Esophagus muscularis mucosa (tissue), 4 donors: ENCODE results near the gene ALDH8A1.

ENCODE experiments used
- EP300 ChIP-seq: sonication (generic); formaldehyde crosslinking; IDR thresholded peaks from one replicate; pipeline ENCODE4 v1.6.1; 2017; ENCODE audit warnings: antibody characterized with exemption
- POLR2A ChIP-seq: fragments of 450-650 bp; IDR thresholded peaks from one replicate; pipeline ENCODE4 v1.6.1; 2017; ENCODE audit warnings: antibody characterized with exemption, moderate library complexity, mild to moderate bottlenecking, low read depth
- POLR2AphosphoS5 ChIP-seq, 2 donors: sonication (generic); formaldehyde crosslinking; IDR thresholded peaks; one replicate each; pipeline ENCODE4 v1.6.1; 2017; ENCODE audit warnings: antibody characterized with exemption in 2 of 2
- TF ChIP-seq, protein P1 (sequence below), 3 experiments: fragments of 200-600 bp in 2 of 3; fragments of 450-650 bp in 1 of 3; sonication (generic) in 2 of 3; IDR thresholded peaks; one replicate each; pipeline ENCODE4 v1.5.1; 2017 to 2019; ENCODE audit warnings: antibody characterized with exemption in 3 of 3, mild to moderate bottlenecking in 2 of 3, moderate library complexity in 1 of 3

DNA sequence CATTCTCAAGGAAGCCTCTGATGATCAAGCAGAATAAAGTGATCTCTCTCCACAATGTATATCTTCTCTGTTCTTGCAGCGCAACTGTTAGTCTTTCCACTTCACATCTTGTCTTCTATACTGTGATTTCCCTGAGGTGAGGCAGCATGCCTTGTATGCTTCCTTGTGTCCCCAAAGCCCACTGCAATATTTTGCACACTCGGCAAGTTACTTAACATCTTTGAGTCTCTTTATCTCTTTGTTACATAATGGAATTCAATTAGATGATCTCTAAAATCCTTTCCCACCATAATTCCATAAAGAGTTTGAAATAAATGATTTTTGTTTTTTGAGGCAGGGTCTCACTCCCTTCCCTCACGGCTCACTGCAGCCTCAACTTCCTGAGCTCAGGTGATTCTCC lies 40.4 kb upstream of the ALDH8A1 start:
- TF ChIP-seq, protein P1, sequence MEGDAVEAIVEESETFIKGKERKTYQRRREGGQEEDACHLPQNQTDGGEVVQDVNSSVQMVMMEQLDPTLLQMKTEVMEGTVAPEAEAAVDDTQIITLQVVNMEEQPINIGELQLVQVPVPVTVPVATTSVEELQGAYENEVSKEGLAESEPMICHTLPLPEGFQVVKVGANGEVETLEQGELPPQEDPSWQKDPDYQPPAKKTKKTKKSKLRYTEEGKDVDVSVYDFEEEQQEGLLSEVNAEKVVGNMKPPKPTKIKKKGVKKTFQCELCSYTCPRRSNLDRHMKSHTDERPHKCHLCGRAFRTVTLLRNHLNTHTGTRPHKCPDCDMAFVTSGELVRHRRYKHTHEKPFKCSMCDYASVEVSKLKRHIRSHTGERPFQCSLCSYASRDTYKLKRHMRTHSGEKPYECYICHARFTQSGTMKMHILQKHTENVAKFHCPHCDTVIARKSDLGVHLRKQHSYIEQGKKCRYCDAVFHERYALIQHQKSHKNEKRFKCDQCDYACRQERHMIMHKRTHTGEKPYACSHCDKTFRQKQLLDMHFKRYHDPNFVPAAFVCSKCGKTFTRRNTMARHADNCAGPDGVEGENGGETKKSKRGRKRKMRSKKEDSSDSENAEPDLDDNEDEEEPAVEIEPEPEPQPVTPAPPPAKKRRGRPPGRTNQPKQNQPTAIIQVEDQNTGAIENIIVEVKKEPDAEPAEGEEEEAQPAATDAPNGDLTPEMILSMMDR (IDR thresholded peaks at IDR 0.05) = no peak
- TF ChIP-seq EP300 = no peak
- no peak for TF ChIP-seq POLR2A
- TF ChIP-seq POLR2AphosphoS5 (IDR thresholded peaks at IDR 0.05) = no peak
